GM12892 (cell line): ENCODE measurements around the gene ZNF136.

Source experiments
- POLR2A ChIP-seq: IDR thresholded peaks from 2 replicates; pipeline ENCODE4 v1.6.1; 2011; ENCODE audit warnings: low read depth, low read length, control low read depth
- POLR2AphosphoS5 ChIP-seq: IDR thresholded peaks from 2 replicates; pipeline ENCODE4 v1.6.1; 2011; ENCODE audit warnings: low read depth, low read length, control low read depth
- TAF1 ChIP-seq: IDR thresholded peaks from 2 replicates; pipeline ENCODE4 v1.6.1; 2011; ENCODE audit warnings: low read depth, mild to moderate bottlenecking, control low read depth, low read length, borderline replicate concordance

GRCh38 chr19:12187625-12188024 is 24.7 kb downstream of the ZNF136 start:
- no peak for TF ChIP-seq TAF1
- TF ChIP-seq POLR2A = no peak
- no peak for TF ChIP-seq POLR2AphosphoS5
